AG04449 (cell line): ENCODE data around the gene MYO16.

Experiments
- CTCF ChIA-PET: fragments of 350-600 bp; formaldehyde crosslinking; extraction: SDS; loops from one replicate; lab custom pipeline; 2021; ENCODE audit warnings: antibody characterized with exemption; lab: Yijun Ruan, JAX
- POLR2A ChIA-PET: fragments of 400-600, 350-600 bp; formaldehyde crosslinking; extraction: SDS; loops from one replicate; lab custom pipeline; 2020; ENCODE audit warnings: antibody characterized with exemption, inconsistent platforms; lab: Yijun Ruan, JAX
- DNase-seq: peaks from one replicate; pipeline ENCODE4 v3.0.0-alpha.2; 2010; ENCODE audit warnings: low read depth, low spot score
- H3K4me3 ChIP-seq: 2 replicates; pipeline ENCODE4 v1.5.1; 2011; ENCODE audit warnings: low read depth, mild to moderate bottlenecking, control low read depth, low read length
- TF ChIP-seq, protein P1 (sequence below): IDR thresholded peaks from one replicate; pipeline ENCODE4 v1.5.1; 2011; ENCODE audit warnings: mild to moderate bottlenecking, moderate library complexity, low read length, control low read depth, inconsistent platforms; ENCODE audit not compliant: insufficient read depth; ENCODE audit errors: missing control alignments

Gene MYO16

GRCh38 chr13:109256866-109257760, 627.7 kb downstream of the MYO16 start:
- ChIA-PET CTCF (interaction anchor here (0.8 to 1.7 kb wide), 3 partner anchors 10 to 111 kb away, joined by 3 to 4 read pairs (median 3); no protein-coding TSS in a partner anchor), POLR2A (interaction anchor here (1.4 kb wide), 1 partner anchor 17 kb away, joined by 4 read pairs; no protein-coding TSS in a partner anchor)
- DNase-seq, result peak; percentile 99
- H3K4me3 ChIP-seq, result no peak overlapping the region
- TF ChIP-seq, protein P1, sequence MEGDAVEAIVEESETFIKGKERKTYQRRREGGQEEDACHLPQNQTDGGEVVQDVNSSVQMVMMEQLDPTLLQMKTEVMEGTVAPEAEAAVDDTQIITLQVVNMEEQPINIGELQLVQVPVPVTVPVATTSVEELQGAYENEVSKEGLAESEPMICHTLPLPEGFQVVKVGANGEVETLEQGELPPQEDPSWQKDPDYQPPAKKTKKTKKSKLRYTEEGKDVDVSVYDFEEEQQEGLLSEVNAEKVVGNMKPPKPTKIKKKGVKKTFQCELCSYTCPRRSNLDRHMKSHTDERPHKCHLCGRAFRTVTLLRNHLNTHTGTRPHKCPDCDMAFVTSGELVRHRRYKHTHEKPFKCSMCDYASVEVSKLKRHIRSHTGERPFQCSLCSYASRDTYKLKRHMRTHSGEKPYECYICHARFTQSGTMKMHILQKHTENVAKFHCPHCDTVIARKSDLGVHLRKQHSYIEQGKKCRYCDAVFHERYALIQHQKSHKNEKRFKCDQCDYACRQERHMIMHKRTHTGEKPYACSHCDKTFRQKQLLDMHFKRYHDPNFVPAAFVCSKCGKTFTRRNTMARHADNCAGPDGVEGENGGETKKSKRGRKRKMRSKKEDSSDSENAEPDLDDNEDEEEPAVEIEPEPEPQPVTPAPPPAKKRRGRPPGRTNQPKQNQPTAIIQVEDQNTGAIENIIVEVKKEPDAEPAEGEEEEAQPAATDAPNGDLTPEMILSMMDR, result no peak
